ENCODE measurements around the gene DIP2C. TPM values are rescaled to one million over a fixed set of nuclear protein-coding genes. Genes with fewer than 3 reads are reported as not detected.

The DIP2C gene
- polyA plus RNA-seq, 1 of the 3 experiments (the other 2 are of a cell fraction), result 8.7 TPM

GRCh38 chr10:307659-308058 lies 381.8 kb downstream of the DIP2C start:
- Histone ChIP-seq H3K27me3 (ENCODE audit: insufficient read depth) (no peaks in the 10 kb centered on the region), H2AFZ (ENCODE audit: low read depth) (no peak overlapping the region), H3K9me3 (no peaks in the 10 kb centered on the region), H3K9me2 (no peaks in the 10 kb centered on the region), H3K4me3 (ENCODE audit: low read depth in 2 of 2, low read length in 1 of 2) (no peak overlapping the region), H3K36me3 (replicated peaks in 1 of 2; ENCODE audit: control insufficient read depth in 1 of 2, insufficient read depth in 2 of 2, low read length in 1 of 2) (peaks cover 4 to 6% of the 10 kb centered on the region in 2 experiments), H3K4me2 (no peak overlapping the region), H3K27ac (ENCODE audit: low read depth in 2 of 2, low read length in 1 of 2) (no peak overlapping the region), H3F3A (replicated peaks; ENCODE audit: insufficient read depth) (peaks cover 3% of the 10 kb centered on the region), H3K4me1 (ENCODE audit: control insufficient read depth in 1 of 2, insufficient read depth in 2 of 2, low read depth in 1 of 2, low read length in 1 of 2) (peaks cover 11 to 12% of the 10 kb centered on the region in 2 experiments; a peak in 2 of 4 replicates), H3K79me2 (ENCODE audit: insufficient read depth) (no peaks in the 10 kb centered on the region), H4K20me1 (ENCODE audit: insufficient read depth) (no peaks in the 10 kb centered on the region), H3K9ac (no peak overlapping the region)
- DNase-seq, result no peak
- WGBS (ENCODE audit: low lambda C conversion rate), result 94% methylated on average over 10 of the region's 18 CpGs
- ChIA-PET CTCF (no interaction called here), POLR2A (no interaction called here)
- TF ChIP-seq REST (IDR thresholded peaks at IDR 0.05; ENCODE audit: low read depth, low read length) (no peak), RXRA (IDR thresholded peaks at IDR 0.05; ENCODE audit: borderline replicate concordance, low read depth) (no peak), EZH2phosphoT487 (IDR thresholded peaks at IDR 0.05; ENCODE audit: borderline replicate concordance, low read depth) (no peak), GABPA (IDR thresholded peaks at IDR 0.05; ENCODE audit: low read depth) (no peak), TAF1 (IDR thresholded peaks at IDR 0.05; ENCODE audit: borderline replicate concordance, low read depth, low read length) (no peak), MEF2A (IDR thresholded peaks at IDR 0.05; ENCODE audit: borderline replicate concordance, low read depth) (no peak), MXI1 (IDR thresholded peaks at IDR 0.05; ENCODE audit: low read depth, low read length) (no peak), USF2 (IDR thresholded peaks at IDR 0.05; ENCODE audit: borderline replicate concordance, low read depth, low read length) (no peak), CHD2 (IDR thresholded peaks at IDR 0.05; ENCODE audit: low read length, partially characterized antibody) (no peak), POLR2AphosphoS5 (IDR thresholded peaks at IDR 0.05; ENCODE audit: low read depth, low read length) (no peak), MAX (IDR thresholded peaks at IDR 0.05; ENCODE audit: low read depth) (no peak), ZBTB33 (IDR thresholded peaks at IDR 0.05; ENCODE audit: borderline replicate concordance, low read depth) (no peak), FOXM1 (IDR thresholded peaks at IDR 0.05; ENCODE audit: low read depth) (no peak), EP300 (IDR thresholded peaks at IDR 0.05; ENCODE audit: borderline replicate concordance in 1 of 2, low read depth in 1 of 2, low read length in 1 of 2) (no peak), FOSL2 (IDR thresholded peaks at IDR 0.05; ENCODE audit: borderline replicate concordance, low read depth) (no peak), ELF1 (IDR thresholded peaks at IDR 0.05) (no peak)
